Fibroblast of lung (primary cell): ENCODE results near the gene PCDHA1.

ENCODE experiments used
- CTCF ChIP-seq, 2 donors: IDR thresholded peaks in 1 of 2; conservative IDR thresholded peaks in 1 of 2; 1 replicate in 1 of 2; 2 replicates in 1 of 2; pipeline ENCODE4 v1.5.1; 2011 to 2012; ENCODE audit warnings: low read length in 2 of 2, control low read depth in 1 of 2, inconsistent platforms in 1 of 2, low read depth in 1 of 2, mild to moderate bottlenecking in 1 of 2
- EZH2 ChIP-seq: IDR thresholded peaks from 2 replicates; pipeline ENCODE4 v1.5.1; 2012; ENCODE audit warnings: low read length, control low read depth, mild to moderate bottlenecking; ENCODE audit errors: missing control alignments

GRCh38 chr5:140764177-140764973 lies 21.6 kb upstream of the PCDHA1 start:
- TF ChIP-seq EZH2: no peak
- TF ChIP-seq CTCF (conservative IDR thresholded peaks at IDR 0.05 in 1 of 2, IDR thresholded peaks at IDR 0.05 in 1 of 2; ENCODE audit: low read depth in 1 of 2, low read length in 2 of 2): no peak
